GM12878 (cell line): ENCODE data around the gene IL36G. TPM values are rescaled to one million over a fixed set of nuclear protein-coding genes. Genes with fewer than 3 reads are reported as not detected.
"Not testable (repeated sequence)": the region's sequence is repeated elsewhere in the genome, so short reads cannot be mapped to it uniquely, and the experiment has no call there.

Experiments
- ATAC-seq: fragments of 200-7000 bp; cut with Tn5 transposase; 3 replicates; pipeline ENCODE4 v1.9.1; 2020; ENCODE audit warnings: mild to moderate bottlenecking, moderate library complexity
- BruUV-seq: library from RNA; stranded (reverse); fragments of 400-500 nt; replicated peaks from 2 replicates; lab custom pipeline; 2021; lab: Mats Ljungman, UMichigan
- CTCF ChIA-PET: fragments of 300-600 bp; sonication (Branson Sonifier 250); formaldehyde crosslinking; extraction: SDS; loops from one replicate; lab custom pipeline; 2021; ENCODE audit warnings: inconsistent platforms; lab: Yijun Ruan, JAX
- POLR2A ChIA-PET: fragments of 350-600 bp; formaldehyde crosslinking; extraction: SDS; loops from one replicate; lab custom pipeline; 2021; ENCODE audit warnings: inconsistent platforms; lab: Charles Lee
- RAD21 ChIA-PET: fragments of 300-600 bp; sonication (Branson Sonifier 250); formaldehyde crosslinking; loops from one replicate; lab custom pipeline; 2023; ENCODE audit warnings: antibody characterized with exemption; ENCODE audit not compliant: unreplicated experiment; lab: Charles Lee
- SMC1A ChIA-PET: fragments of 300-600 bp; sonication (Branson Sonifier 250); formaldehyde crosslinking; loops from one replicate; lab custom pipeline; 2023; ENCODE audit not compliant: unreplicated experiment, uncharacterized antibody; lab: Charles Lee
- DNase-seq: peaks from one replicate; pipeline ENCODE4 v3.0.0-alpha.2; 2011; ENCODE audit warnings: low read depth, low spot score
- FAIRE-seq: peaks from 3 replicates; lab custom pipeline; 2011; peaks lifted over from hg19 to GRCh38; lab: Jason Lieb, UNC
- H2AFZ ChIP-seq: 2 replicates; pipeline ENCODE4 v1.6.0; 2011; ENCODE audit warnings: low read depth, low read length, control low read depth; ENCODE audit not compliant: control insufficient read depth
- H3K27ac ChIP-seq: 2 replicates; pipeline ENCODE4 v1.5.1; 2011; ENCODE audit warnings: control low read depth; ENCODE audit not compliant: control insufficient read depth, insufficient read depth
- H3K27me3 ChIP-seq, 2 experiments: replicated peaks in 1 of 2; 2 replicates each; pipeline versions ENCODE4 v1.6.0 to v1.6.1; 2011; ENCODE audit warnings: low read length in 1 of 2; ENCODE audit not compliant: control insufficient read depth in 2 of 2, insufficient read depth in 2 of 2
- H3K36me3 ChIP-seq, 2 experiments: 2 replicates each; pipeline ENCODE4 v1.5.1; 2011; ENCODE audit warnings: low read length in 1 of 2; ENCODE audit not compliant: control insufficient read depth in 2 of 2, insufficient read depth in 2 of 2
- H3K4me1 ChIP-seq: 2 replicates; pipeline ENCODE4 v1.6.1; 2011; ENCODE audit warnings: mild to moderate bottlenecking, low read length, moderate library complexity, mixed read lengths; ENCODE audit not compliant: control insufficient read depth, insufficient read depth
- H3K4me2 ChIP-seq: 2 replicates; pipeline ENCODE4 v1.6.0; 2011; ENCODE audit warnings: control low read depth; ENCODE audit not compliant: control insufficient read depth, insufficient read depth
- H3K4me3 ChIP-seq: fragments of 200-600 bp; sonication (generic); 2 replicates; pipeline ENCODE4 v1.5.1; 2016
- H3K79me2 ChIP-seq: 2 replicates; pipeline ENCODE4 v1.6.0; 2011; ENCODE audit warnings: low read length; ENCODE audit not compliant: control insufficient read depth, insufficient read depth
- H3K9ac ChIP-seq: 2 replicates; pipeline ENCODE4 v1.8.0; 2011; ENCODE audit warnings: low read length, control low read depth, mixed read lengths; ENCODE audit not compliant: control insufficient read depth, insufficient read depth
- H3K9me3 ChIP-seq: replicated peaks from 3 replicates; pipeline ENCODE4 v1.5.1; 2011; ENCODE audit warnings: mild to moderate bottlenecking, low read length; ENCODE audit not compliant: control insufficient read depth, insufficient read depth
- H4K20me1 ChIP-seq: 2 replicates; pipeline ENCODE4 v1.6.0; 2011; ENCODE audit not compliant: control insufficient read depth, insufficient read depth
- BCL11A ChIP-seq: IDR thresholded peaks from 2 replicates; pipeline ENCODE4 v1.6.1; 2011; ENCODE audit warnings: low read depth, low read length
- BMI1 ChIP-seq: fragments of 450-650 bp; IDR thresholded peaks from 2 replicates; pipeline ENCODE4 v1.6.1; 2016; ENCODE audit warnings: mild to moderate bottlenecking, moderate library complexity, borderline replicate concordance
- LARP7 ChIP-seq: fragments of 450-650 bp; IDR thresholded peaks from 2 replicates; pipeline ENCODE4 v1.6.1; 2017; ENCODE audit warnings: mild to moderate bottlenecking
- RAD51 ChIP-seq: fragments of 450-650 bp; IDR thresholded peaks from 2 replicates; pipeline ENCODE4 v1.6.1; 2016; ENCODE audit warnings: moderate library complexity, mild to moderate bottlenecking, inconsistent platforms
- RBBP5 ChIP-seq: fragments of 200-600 bp; sonication (generic); conservative IDR thresholded peaks from 2 replicates; pipeline ENCODE4 v1.6.1; 2016
- RELA ChIP-seq: fragments of 450-650 bp; IDR thresholded peaks from 2 replicates; pipeline ENCODE4 v1.8.0; 2014; ENCODE audit warnings: borderline replicate concordance; ENCODE audit not compliant: partially characterized antibody
- SIN3A ChIP-seq: IDR thresholded peaks from 2 replicates; pipeline ENCODE4 v1.6.1; 2012; ENCODE audit warnings: low read depth, low read length, improper control_type of control experiment
- ZNF24 ChIP-seq: fragments of 450-650 bp; IDR thresholded peaks from 2 replicates; pipeline ENCODE4 v1.6.1; 2017; ENCODE audit warnings: antibody characterized with exemption, mild to moderate bottlenecking
- WGBS: methylation state at CpG from one replicate; pipeline ENCODE4 v1.1.6; 2016; ENCODE audit warnings: low lambda C conversion rate; ENCODE audit not compliant: insufficient replicate concordance, insufficient coverage; ENCODE audit errors: missing lambda C conversion rate; 5-methylcytosine and 5-hydroxymethylcytosine counted together
- in situ Hi-C: fragments of 300-500 bp; cut with MboI; formaldehyde crosslinking; loops from 9 replicates; pipeline ENCODE4 v1.14.3; 2018; ENCODE audit warnings: mixed read lengths
- intact Hi-C: fragments of 100-400 bp; cut with micrococcal nuclease; formaldehyde crosslinking; loops from one replicate; pipeline ENCODE4 v1.14.2; 2022; ENCODE audit not compliant: unreplicated experiment
- polyA plus RNA-seq, 11 experiments: library from polyadenylated mRNA; depleted of rRNA in 4 of 11; unstranded in 6 of 11; stranded (reverse) in 5 of 11; fragments of >200 nt; fragmentation: Nextera tagmentation in 4 of 11; fragmentation: Illumina TruSeq in 1 of 11; extraction: Ambion mirVana in 4 of 11; extraction: Trizol in 1 of 11; gene quantifications; 1 replicate in 1 of 11; 2 replicates in 10 of 11; pipeline versions ENCODE4 v1.2.1 to v1.2.3, GENCODE V29; 2011 to 2016; ENCODE audit warnings: inconsistent platforms in 2 of 11, missing spikeins in 2 of 11, low read depth in 1 of 11
- total RNA-seq, 4 experiments: library from RNA; depleted of rRNA in 3 of 4; stranded (reverse); fragments of >200 nt in 3 of 4; fragmentation: Illumina TruSeq in 1 of 4; extraction: Trizol in 1 of 4; gene quantifications; 2 replicates each; pipeline versions ENCODE4 v1.2.1 to v1.2.3, GENCODE V29; 2013 to 2021
- TF ChIP-seq, protein P1 (sequence below): IDR thresholded peaks from 2 replicates; pipeline ENCODE4 v1.6.1; 2012; ENCODE audit warnings: low read depth, low read length, improper control_type of control experiment
- TF ChIP-seq, protein P2 (sequence below): fragments of 450-650 bp; IDR thresholded peaks from 2 replicates; pipeline ENCODE4 v1.6.1; 2017; ENCODE audit warnings: mild to moderate bottlenecking, moderate library complexity
- TF ChIP-seq, protein P3 (sequence below): fragments of 450-650 bp; conservative IDR thresholded peaks from 2 replicates; pipeline ENCODE4 v1.6.1; 2017; ENCODE audit warnings: mild to moderate bottlenecking, moderate library complexity

Gene IL36G
- total and polyA plus RNA-seq, 10 of the 15 experiments (the other 5 are each of a cell fraction or from before 2014, with no cell fraction given): 0.10 TPM; not detected in 9

DNA sequence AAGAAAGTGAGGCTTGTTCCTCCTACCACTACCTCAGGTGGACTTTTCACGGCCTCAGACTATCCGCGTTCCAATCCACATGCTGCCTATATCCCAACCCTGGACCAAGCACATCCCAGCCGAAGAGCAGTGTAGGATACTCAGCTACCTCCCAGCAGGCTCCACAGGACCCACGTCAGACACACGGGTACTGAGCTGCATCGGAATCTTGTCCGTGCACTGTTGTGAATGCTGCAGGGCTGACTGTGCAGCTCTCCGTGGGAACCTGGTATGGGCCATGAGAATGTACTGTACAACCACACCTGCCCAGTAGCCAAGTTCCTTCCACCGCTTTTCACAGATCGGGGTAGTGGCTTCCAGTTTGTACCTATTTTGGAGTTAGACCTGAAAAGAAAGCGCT, 44.5 kb upstream of the IL36G start:
- intact Hi-C loops (no loop called here), in situ Hi-C loops (no loop called here)
- H3K4me2 ChIP-seq: no peak overlapping the region
- FAIRE-seq: no peak
- POLR2A ChIA-PET: no interaction called here
- H4K20me1 ChIP-seq: no peaks in the 10 kb centered on the region
- no TSS peak for BruUV-seq
- no peaks in the 10 kb centered on the region for H3K36me3 ChIP-seq
- RAD21 ChIA-PET: no interaction called here
- no peaks in the 10 kb centered on the region for H3K79me2 ChIP-seq
- SMC1A ChIA-PET: no interaction called here
- H3K4me3 ChIP-seq: no peak overlapping the region
- no peak for DNase-seq
- H3K27ac ChIP-seq: no peak overlapping the region
- H3K9me3 ChIP-seq: no peaks in the 10 kb centered on the region
- TF ChIP-seq RELA: no peak
- TF ChIP-seq, protein P1, sequence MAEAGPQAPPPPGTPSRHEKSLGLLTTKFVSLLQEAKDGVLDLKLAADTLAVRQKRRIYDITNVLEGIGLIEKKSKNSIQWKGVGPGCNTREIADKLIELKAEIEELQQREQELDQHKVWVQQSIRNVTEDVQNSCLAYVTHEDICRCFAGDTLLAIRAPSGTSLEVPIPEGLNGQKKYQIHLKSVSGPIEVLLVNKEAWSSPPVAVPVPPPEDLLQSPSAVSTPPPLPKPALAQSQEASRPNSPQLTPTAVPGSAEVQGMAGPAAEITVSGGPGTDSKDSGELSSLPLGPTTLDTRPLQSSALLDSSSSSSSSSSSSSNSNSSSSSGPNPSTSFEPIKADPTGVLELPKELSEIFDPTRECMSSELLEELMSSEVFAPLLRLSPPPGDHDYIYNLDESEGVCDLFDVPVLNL: no peak
- TF ChIP-seq RBBP5: no peak
- no peak for TF ChIP-seq BCL11A
- TF ChIP-seq, protein P2, sequence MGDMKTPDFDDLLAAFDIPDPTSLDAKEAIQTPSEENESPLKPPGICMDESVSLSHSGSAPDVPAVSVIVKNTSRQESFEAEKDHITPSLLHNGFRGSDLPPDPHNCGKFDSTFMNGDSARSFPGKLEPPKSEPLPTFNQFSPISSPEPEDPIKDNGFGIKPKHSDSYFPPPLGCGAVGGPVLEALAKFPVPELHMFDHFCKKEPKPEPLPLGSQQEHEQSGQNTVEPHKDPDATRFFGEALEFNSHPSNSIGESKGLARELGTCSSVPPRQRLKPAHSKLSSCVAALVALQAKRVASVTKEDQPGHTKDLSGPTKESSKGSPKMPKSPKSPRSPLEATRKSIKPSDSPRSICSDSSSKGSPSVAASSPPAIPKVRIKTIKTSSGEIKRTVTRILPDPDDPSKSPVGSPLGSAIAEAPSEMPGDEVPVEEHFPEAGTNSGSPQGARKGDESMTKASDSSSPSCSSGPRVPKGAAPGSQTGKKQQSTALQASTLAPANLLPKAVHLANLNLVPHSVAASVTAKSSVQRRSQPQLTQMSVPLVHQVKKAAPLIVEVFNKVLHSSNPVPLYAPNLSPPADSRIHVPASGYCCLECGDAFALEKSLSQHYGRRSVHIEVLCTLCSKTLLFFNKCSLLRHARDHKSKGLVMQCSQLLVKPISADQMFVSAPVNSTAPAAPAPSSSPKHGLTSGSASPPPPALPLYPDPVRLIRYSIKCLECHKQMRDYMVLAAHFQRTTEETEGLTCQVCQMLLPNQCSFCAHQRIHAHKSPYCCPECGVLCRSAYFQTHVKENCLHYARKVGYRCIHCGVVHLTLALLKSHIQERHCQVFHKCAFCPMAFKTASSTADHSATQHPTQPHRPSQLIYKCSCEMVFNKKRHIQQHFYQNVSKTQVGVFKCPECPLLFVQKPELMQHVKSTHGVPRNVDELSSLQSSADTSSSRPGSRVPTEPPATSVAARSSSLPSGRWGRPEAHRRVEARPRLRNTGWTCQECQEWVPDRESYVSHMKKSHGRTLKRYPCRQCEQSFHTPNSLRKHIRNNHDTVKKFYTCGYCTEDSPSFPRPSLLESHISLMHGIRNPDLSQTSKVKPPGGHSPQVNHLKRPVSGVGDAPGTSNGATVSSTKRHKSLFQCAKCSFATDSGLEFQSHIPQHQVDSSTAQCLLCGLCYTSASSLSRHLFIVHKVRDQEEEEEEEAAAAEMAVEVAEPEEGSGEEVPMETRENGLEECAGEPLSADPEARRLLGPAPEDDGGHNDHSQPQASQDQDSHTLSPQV: no peak
- no peak for TF ChIP-seq LARP7
- TF ChIP-seq, protein P3, sequence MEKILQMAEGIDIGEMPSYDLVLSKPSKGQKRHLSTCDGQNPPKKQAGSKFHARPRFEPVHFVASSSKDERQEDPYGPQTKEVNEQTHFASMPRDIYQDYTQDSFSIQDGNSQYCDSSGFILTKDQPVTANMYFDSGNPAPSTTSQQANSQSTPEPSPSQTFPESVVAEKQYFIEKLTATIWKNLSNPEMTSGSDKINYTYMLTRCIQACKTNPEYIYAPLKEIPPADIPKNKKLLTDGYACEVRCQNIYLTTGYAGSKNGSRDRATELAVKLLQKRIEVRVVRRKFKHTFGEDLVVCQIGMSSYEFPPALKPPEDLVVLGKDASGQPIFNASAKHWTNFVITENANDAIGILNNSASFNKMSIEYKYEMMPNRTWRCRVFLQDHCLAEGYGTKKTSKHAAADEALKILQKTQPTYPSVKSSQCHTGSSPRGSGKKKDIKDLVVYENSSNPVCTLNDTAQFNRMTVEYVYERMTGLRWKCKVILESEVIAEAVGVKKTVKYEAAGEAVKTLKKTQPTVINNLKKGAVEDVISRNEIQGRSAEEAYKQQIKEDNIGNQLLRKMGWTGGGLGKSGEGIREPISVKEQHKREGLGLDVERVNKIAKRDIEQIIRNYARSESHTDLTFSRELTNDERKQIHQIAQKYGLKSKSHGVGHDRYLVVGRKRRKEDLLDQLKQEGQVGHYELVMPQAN: no peak
- no peak for TF ChIP-seq BMI1
- no peak for TF ChIP-seq ZNF24
- TF ChIP-seq SIN3A: no peak
- no peak for TF ChIP-seq RAD51
- CTCF ChIA-PET: interaction anchor here (0.6 to 3.1 kb wide), 2 partner anchors 8 to 262 kb away, joined by 3 to 23 read pairs; no protein-coding TSS in a partner anchor
- WGBS: 64% methylated on average over 12 of the region's 12 CpGs
- H3K4me1 ChIP-seq: no peaks in the 10 kb centered on the region
- ATAC-seq: no peak
- no peak overlapping the region for H2AFZ ChIP-seq
- peaks cover 0 to 2% of the 10 kb centered on the region in 2 experiments; a peak in 1 of 4 replicates for H3K27me3 ChIP-seq
- no peak overlapping the region for H3K9ac ChIP-seq

DNA sequence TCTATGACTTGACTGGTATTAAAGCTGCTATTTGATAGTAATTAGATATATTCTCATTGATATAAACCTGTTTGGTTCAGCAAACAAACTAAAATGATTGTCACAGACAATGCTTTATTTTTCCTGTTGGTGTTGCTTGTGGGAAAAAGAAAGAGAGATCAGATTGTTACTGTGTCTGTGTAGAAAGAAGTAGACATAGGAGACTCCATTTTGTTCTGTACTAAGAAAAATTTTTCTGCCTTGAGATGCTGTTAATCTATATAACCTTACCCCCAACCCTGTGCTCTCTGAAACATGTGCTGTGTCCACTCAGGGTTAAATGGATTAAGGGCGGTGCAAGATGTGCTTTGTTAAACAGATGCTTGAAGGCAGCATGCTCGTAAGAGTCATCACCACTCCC, 43.7 kb upstream of the IL36G start:
- H3K27me3 ChIP-seq, RAD21 ChIA-PET, H3K9me3 ChIP-seq, H3K27ac ChIP-seq, H3K4me1 ChIP-seq, BruUV-seq, H4K20me1 ChIP-seq, H3K9ac ChIP-seq, intact Hi-C loops, SMC1A ChIA-PET, POLR2A ChIA-PET, in situ Hi-C loops, H3K79me2 ChIP-seq, DNase-seq, H3K4me2 ChIP-seq, H3K36me3 ChIP-seq, H3K4me3 ChIP-seq, ATAC-seq, H2AFZ ChIP-seq, FAIRE-seq: not testable (repeated sequence)
- 22% methylated on average over 2 of the region's 2 CpGs for WGBS
- CTCF ChIA-PET: interaction anchor here (0.6 kb wide), 1 partner anchor 261 kb away, joined by 3 read pairs; no protein-coding TSS in a partner anchor
